ENCODE results near the gene FAM76B. TPM values are rescaled to one million over a fixed set of nuclear protein-coding genes. Genes with fewer than 3 reads are reported as not detected.

FAM76B gene
- total RNA-seq, 5 donors from 2014 or later (not counting 1 experiment from before 2014, with no cell fraction given): 41.5 to 81.0 (median 45.4) TPM

GRCh38 chr11:95736355-95736754 lies 53.2 kb downstream of the FAM76B start:
- no peaks in the 10 kb centered on the region for H3K36me3 ChIP-seq (ENCODE audit: control insufficient read depth in 2 of 2, extremely low read depth in 1 of 2, insufficient read depth in 1 of 2, low read length in 1 of 2)
- Mint-ChIP-seq H3K27ac (no peak overlapping the region), H3K27me3 (peaks cover 3 to 4% of the 10 kb centered on the region in 2 donors), H3K4me3 (no peak overlapping the region), H3K9me3 (peaks cover 0 to 6% (median 0%) of the 10 kb centered on the region in 3 donors), H3K4me1 (peaks cover 8 to 10% (median 9%) of the 10 kb centered on the region in 3 donors), H3K36me3 (no peaks in the 10 kb centered on the region)
- ATAC-seq (replicated peaks in 1 of 4) (no peak), DNase-seq (no peak)
- CTCF ChIA-PET: interaction anchor here in 1 of 2 donors (0.9 kb wide), 1 partner anchor 31 kb away, joined by 3 read pairs; no protein-coding TSS in a partner anchor
- POLR2A ChIA-PET: interaction anchor here in 1 of 2 donors (0.6 kb wide), 1 partner anchor 587 kb away, joined by 8 read pairs; no protein-coding TSS in a partner anchor
- H3K27ac ChIP-seq (ENCODE audit: low read length): no peak overlapping the region
- H3K27me3 ChIP-seq (replicated peaks in 1 of 2; ENCODE audit: control insufficient read depth in 2 of 2, extremely low read depth in 1 of 2, insufficient read depth in 2 of 2, low read length in 1 of 2): no peaks in the 10 kb centered on the region
- no peak overlapping the region for H3K4me3 ChIP-seq (ENCODE audit: control insufficient read depth in 1 of 2, extremely low read depth in 1 of 2, low read length in 1 of 2)
- WGBS (ENCODE audit: insufficient coverage): 86% methylated on average over 4 of the region's 7 CpGs
- H3K9me3 ChIP-seq: no peaks in the 10 kb centered on the region
- H3K4me1 ChIP-seq (ENCODE audit: control insufficient read depth in 1 of 2, extremely low read depth in 1 of 2, insufficient read depth in 2 of 2, low read length in 2 of 2): peaks cover 0 to 5% of the 10 kb centered on the region in 2 experiments

DNA sequence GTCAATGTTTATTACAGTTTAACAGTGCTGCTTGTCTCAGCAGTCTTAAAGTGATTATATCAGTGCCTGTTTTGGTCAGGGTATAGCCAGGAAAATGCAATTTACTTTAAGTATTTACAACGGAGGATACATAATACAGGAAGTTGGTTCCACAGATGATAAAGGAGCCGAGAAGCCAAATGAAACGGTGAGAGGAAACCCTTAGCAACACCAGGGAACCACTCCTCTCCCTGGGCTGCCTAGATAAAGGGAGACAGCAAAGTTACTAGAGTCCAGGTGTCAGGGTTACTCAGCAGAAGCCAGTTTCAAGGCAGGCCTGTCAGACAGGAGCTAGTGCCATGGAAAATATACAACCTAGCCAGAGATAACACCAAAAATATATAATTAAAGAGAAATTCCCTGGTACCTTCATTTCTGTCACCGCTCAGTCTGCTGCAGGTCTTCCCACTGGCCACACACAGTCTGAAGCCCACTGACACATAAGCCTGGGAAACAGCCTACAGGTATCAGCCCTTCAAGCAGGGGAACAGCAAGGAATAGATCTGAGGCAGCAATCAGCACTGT lies 55.5 kb downstream of the FAM76B start:
- Histone ChIP-seq H3K27ac (ENCODE audit: low read length) (no peak overlapping the region), H3K4me3 (ENCODE audit: control insufficient read depth in 1 of 2, extremely low read depth in 1 of 2, low read length in 1 of 2) (no peak overlapping the region), H3K36me3 (ENCODE audit: control insufficient read depth in 2 of 2, extremely low read depth in 1 of 2, insufficient read depth in 1 of 2, low read length in 1 of 2) (no peaks in the 10 kb centered on the region), H3K4me1 (ENCODE audit: control insufficient read depth in 1 of 2, extremely low read depth in 1 of 2, insufficient read depth in 2 of 2, low read length in 2 of 2) (peaks cover 0 to 5% of the 10 kb centered on the region in 2 experiments), H3K27me3 (replicated peaks in 1 of 2; ENCODE audit: control insufficient read depth in 2 of 2, extremely low read depth in 1 of 2, insufficient read depth in 2 of 2, low read length in 1 of 2) (no peaks in the 10 kb centered on the region), H3K9me3 (no peaks in the 10 kb centered on the region)
- no peak overlapping the region for H3K27ac Mint-ChIP-seq
- H3K4me3 Mint-ChIP-seq: no peak overlapping the region
- ChIA-PET CTCF (interaction anchor here in 1 of 2 donors (0.8 kb wide), 1 partner anchor 29 kb away, joined by 3 read pairs; no protein-coding TSS in a partner anchor), POLR2A (interaction anchor here (0.5 to 0.6 kb wide), 5 partner anchors 10 to 667 kb away, joined by 4 to 8 read pairs (median 4); no protein-coding TSS in a partner anchor)
- 29% methylated on average over 3 of the region's 4 CpGs for WGBS (ENCODE audit: insufficient coverage)
- peaks cover 0 to 7% (median 0%) of the 10 kb centered on the region in 3 donors for H3K9me3 Mint-ChIP-seq
- peak in 1 of 4 experiments; percentile 45 for ATAC-seq (replicated peaks in 1 of 4)
- H3K36me3 Mint-ChIP-seq: no peaks in the 10 kb centered on the region
- H3K27me3 Mint-ChIP-seq: peaks cover 3 to 4% of the 10 kb centered on the region in 2 donors
- H3K4me1 Mint-ChIP-seq: peaks cover 8 to 10% (median 9%) of the 10 kb centered on the region in 3 donors
- peak in 1 of 35 experiments; percentile 0 for DNase-seq

DNA sequence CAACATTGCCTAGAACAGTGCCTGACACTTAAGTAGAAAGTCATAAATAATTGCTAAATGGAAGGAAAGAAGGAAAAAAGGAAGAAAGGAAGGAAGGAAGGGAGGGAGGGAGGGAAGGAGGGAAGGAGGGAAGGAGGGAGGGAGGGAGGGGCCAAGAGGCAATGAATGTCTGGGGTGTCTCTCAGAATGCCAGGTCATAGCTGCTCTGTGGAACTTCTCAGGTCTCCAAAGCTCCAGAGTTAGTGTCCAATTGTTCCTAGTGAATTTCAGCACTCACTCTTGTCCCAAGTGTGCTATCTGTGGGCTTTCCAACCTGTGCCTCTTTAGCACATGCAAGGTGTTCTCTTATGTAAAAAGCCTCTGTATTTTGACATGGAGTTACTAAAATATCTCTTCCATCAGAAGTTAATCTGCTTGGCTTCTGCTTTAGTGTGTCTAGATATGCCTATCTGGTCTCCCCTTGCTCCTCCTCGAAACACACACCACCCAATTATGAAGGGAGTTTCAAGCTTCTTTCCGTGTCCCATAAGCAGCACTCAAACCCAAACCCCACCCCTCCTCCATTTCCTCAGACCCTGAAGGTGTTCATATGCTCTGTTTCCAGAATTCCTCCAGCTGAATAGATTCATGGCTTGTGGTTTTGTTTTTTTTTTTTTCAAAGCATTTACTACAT lies 56.5 kb downstream of the FAM76B start:
- peaks cover 3 to 4% of the 10 kb centered on the region in 2 donors for H3K27me3 Mint-ChIP-seq
- DNase-seq: no peak

DNA sequence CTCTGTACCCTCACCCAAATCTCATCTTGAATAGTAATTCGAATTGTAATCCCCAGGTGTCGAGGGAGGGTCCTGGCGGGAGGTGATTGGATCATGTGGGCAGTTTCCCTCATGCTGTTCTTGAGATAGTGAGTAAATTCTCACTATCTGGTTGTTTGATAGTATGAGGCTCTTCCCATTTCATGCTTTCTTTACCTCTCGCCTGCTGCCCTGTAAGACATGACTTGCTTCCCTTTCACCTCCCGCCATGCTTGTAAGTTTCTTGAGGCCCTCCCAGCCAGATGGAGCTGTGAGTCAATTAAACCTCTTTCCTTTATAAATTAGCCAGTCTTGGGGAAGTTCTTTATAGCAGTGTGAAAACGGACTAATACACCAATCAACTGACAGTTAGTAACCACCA lies 60.1 kb downstream of the FAM76B start:
- CTCF ChIA-PET: no interaction called here
- peaks cover 7% of the 10 kb centered on the region in 3 donors for H3K4me1 Mint-ChIP-seq
- peaks cover 3 to 7% of the 10 kb centered on the region in 2 donors for H3K27me3 Mint-ChIP-seq
- no peak overlapping the region for H3K4me3 Mint-ChIP-seq
- no peaks in the 10 kb centered on the region for H3K36me3 Mint-ChIP-seq
- DNase-seq (no peak), ATAC-seq (replicated peaks in 1 of 4) (no peak)
- peaks cover 0 to 3% of the 10 kb centered on the region in 2 experiments for H3K27me3 ChIP-seq (replicated peaks in 1 of 2; ENCODE audit: control insufficient read depth in 2 of 2, extremely low read depth in 1 of 2, insufficient read depth in 2 of 2, low read length in 1 of 2)
- H3K27ac ChIP-seq (ENCODE audit: low read length): no peak overlapping the region
- POLR2A ChIA-PET: no interaction called here
- no peaks in the 10 kb centered on the region for H3K9me3 ChIP-seq
- no peak overlapping the region for H3K27ac Mint-ChIP-seq
- WGBS (ENCODE audit: insufficient coverage): no CpG with 5 or more reads among the region's 6 CpGs
- H3K9me3 Mint-ChIP-seq: peaks cover 0 to 7% (median 0%) of the 10 kb centered on the region in 3 donors
- H3K36me3 ChIP-seq (ENCODE audit: control insufficient read depth in 2 of 2, extremely low read depth in 1 of 2, insufficient read depth in 1 of 2, low read length in 1 of 2): no peaks in the 10 kb centered on the region
- H3K4me1 ChIP-seq (ENCODE audit: control insufficient read depth in 1 of 2, extremely low read depth in 1 of 2, insufficient read depth in 2 of 2, low read length in 2 of 2): peaks cover 0 to 5% of the 10 kb centered on the region in 2 experiments
- no peak overlapping the region for H3K4me3 ChIP-seq (ENCODE audit: control insufficient read depth in 1 of 2, extremely low read depth in 1 of 2, low read length in 1 of 2)

More for the DNA sequence above, 56.5 kb downstream of the FAM76B start:
- no CpG with 5 or more reads among the region's 2 CpGs for WGBS (ENCODE audit: insufficient coverage)
- no peak for ATAC-seq (replicated peaks in 1 of 4)
- peaks cover 0 to 7% (median 0%) of the 10 kb centered on the region in 3 donors for H3K9me3 Mint-ChIP-seq
- no peak overlapping the region for H3K4me3 Mint-ChIP-seq
- CTCF ChIA-PET: interaction anchor here (0.6 to 0.8 kb wide), 4 partner anchors 27 to 157 kb away, joined by 3 read pairs; no protein-coding TSS in a partner anchor
- Histone ChIP-seq H3K27me3 (replicated peaks in 1 of 2; ENCODE audit: control insufficient read depth in 2 of 2, extremely low read depth in 1 of 2, insufficient read depth in 2 of 2, low read length in 1 of 2) (no peaks in the 10 kb centered on the region), H3K9me3 (no peaks in the 10 kb centered on the region), H3K36me3 (ENCODE audit: control insufficient read depth in 2 of 2, extremely low read depth in 1 of 2, insufficient read depth in 1 of 2, low read length in 1 of 2) (no peaks in the 10 kb centered on the region), H3K4me3 (ENCODE audit: control insufficient read depth in 1 of 2, extremely low read depth in 1 of 2, low read length in 1 of 2) (no peak overlapping the region), H3K4me1 (ENCODE audit: control insufficient read depth in 1 of 2, extremely low read depth in 1 of 2, insufficient read depth in 2 of 2, low read length in 2 of 2) (peaks cover 0 to 5% of the 10 kb centered on the region in 2 experiments), H3K27ac (ENCODE audit: low read length) (no peak overlapping the region)
- no peak overlapping the region for H3K27ac Mint-ChIP-seq
- no peaks in the 10 kb centered on the region for H3K36me3 Mint-ChIP-seq
- POLR2A ChIA-PET: interaction anchor here (0.5 to 0.7 kb wide), 7 partner anchors 9 to 686 kb away, joined by 3 to 8 read pairs (median 4); no protein-coding TSS in a partner anchor
- peaks cover 8 to 10% (median 9%) of the 10 kb centered on the region in 3 donors for H3K4me1 Mint-ChIP-seq

- Histone ChIP-seq H3K9me3 (no peaks in the 10 kb centered on the region), H3K36me3 (ENCODE audit: control insufficient read depth in 2 of 2, extremely low read depth in 1 of 2, insufficient read depth in 1 of 2, low read length in 1 of 2) (no peaks in the 10 kb centered on the region), H3K27ac (ENCODE audit: low read length) (no peak overlapping the region), H3K4me1 (ENCODE audit: control insufficient read depth in 1 of 2, extremely low read depth in 1 of 2, insufficient read depth in 2 of 2, low read length in 2 of 2) (no peaks in the 10 kb centered on the region), H3K27me3 (replicated peaks in 1 of 2; ENCODE audit: control insufficient read depth in 2 of 2, extremely low read depth in 1 of 2, insufficient read depth in 2 of 2, low read length in 1 of 2) (peaks cover 0 to 3% of the 10 kb centered on the region in 2 experiments), H3K4me3 (ENCODE audit: control insufficient read depth in 1 of 2, extremely low read depth in 1 of 2, low read length in 1 of 2) (no peak overlapping the region)
- ATAC-seq (replicated peaks in 1 of 4): no peak
- Mint-ChIP-seq H3K4me3 (no peak overlapping the region), H3K27ac (no peak overlapping the region), H3K4me1 (peaks cover under 1% of the 10 kb centered on the region in 3 donors), H3K9me3 (peaks cover 0 to 7% (median 0%) of the 10 kb centered on the region in 3 donors), H3K36me3 (no peaks in the 10 kb centered on the region), H3K27me3 (peaks cover 3 to 5% of the 10 kb centered on the region in 2 donors)
- no peak for DNase-seq
- ChIA-PET CTCF (no interaction called here), POLR2A (no interaction called here)
- no CpG with 5 or more reads among the region's 2 CpGs for WGBS (ENCODE audit: insufficient coverage)
Observed at GRCh38 chr11:95728790-95729189, 60.8 kb downstream of the FAM76B start.

DNA sequence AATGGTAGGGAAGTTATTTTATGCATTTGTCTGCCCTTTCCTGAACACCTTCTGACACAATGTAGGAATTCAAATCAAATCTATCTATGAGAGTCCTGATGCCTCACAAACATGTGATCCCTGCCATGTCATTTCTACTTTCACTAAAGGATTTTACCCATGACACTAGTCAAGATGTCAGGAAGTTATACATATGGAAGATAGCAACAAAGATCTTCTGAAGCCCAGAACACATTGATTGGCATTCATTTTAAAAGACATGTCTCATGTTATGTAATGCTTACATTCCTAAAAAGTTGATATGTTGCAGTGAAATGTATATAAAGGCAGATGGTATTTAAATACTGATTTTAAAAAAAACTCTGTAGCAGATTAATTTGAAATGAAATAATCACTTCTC lies 61.5 kb downstream of the FAM76B start:
- no peak for ATAC-seq (replicated peaks in 1 of 4)
- Histone ChIP-seq H3K4me1 (ENCODE audit: control insufficient read depth in 1 of 2, extremely low read depth in 1 of 2, insufficient read depth in 2 of 2, low read length in 2 of 2) (no peaks in the 10 kb centered on the region), H3K27ac (ENCODE audit: low read length) (no peak overlapping the region), H3K36me3 (ENCODE audit: control insufficient read depth in 2 of 2, extremely low read depth in 1 of 2, insufficient read depth in 1 of 2, low read length in 1 of 2) (no peaks in the 10 kb centered on the region), H3K4me3 (ENCODE audit: control insufficient read depth in 1 of 2, extremely low read depth in 1 of 2, low read length in 1 of 2) (no peak overlapping the region), H3K9me3 (no peaks in the 10 kb centered on the region), H3K27me3 (replicated peaks in 1 of 2; ENCODE audit: control insufficient read depth in 2 of 2, extremely low read depth in 1 of 2, insufficient read depth in 2 of 2, low read length in 1 of 2) (peaks cover 0 to 3% of the 10 kb centered on the region in 2 experiments)
- Mint-ChIP-seq H3K27ac (no peak overlapping the region), H3K4me3 (no peak overlapping the region), H3K27me3 (peaks cover under 1 to 5% of the 10 kb centered on the region in 2 donors), H3K36me3 (no peaks in the 10 kb centered on the region), H3K9me3 (peaks cover 0 to 7% (median 0%) of the 10 kb centered on the region in 3 donors), H3K4me1 (no peaks in the 10 kb centered on the region)
- CTCF ChIA-PET: interaction anchor here in 1 of 2 donors (0.6 kb wide), 1 partner anchor 568 kb away, joined by 3 read pairs; no protein-coding TSS in a partner anchor
- no peak for DNase-seq
- POLR2A ChIA-PET: no interaction called here

Measured in T-cell (primary cell).